NCI-H2107 treated with DMSO at 0.1 percent for 48 hours (cell line): ENCODE measurements around the gene NMT1.

Experiments used
- DNase-seq: peaks from one replicate; lab custom pipeline; 2025; ENCODE audit not compliant: unreplicated experiment; lab: John Stamatoyannopoulos, UW

NMT1 gene

DNA sequence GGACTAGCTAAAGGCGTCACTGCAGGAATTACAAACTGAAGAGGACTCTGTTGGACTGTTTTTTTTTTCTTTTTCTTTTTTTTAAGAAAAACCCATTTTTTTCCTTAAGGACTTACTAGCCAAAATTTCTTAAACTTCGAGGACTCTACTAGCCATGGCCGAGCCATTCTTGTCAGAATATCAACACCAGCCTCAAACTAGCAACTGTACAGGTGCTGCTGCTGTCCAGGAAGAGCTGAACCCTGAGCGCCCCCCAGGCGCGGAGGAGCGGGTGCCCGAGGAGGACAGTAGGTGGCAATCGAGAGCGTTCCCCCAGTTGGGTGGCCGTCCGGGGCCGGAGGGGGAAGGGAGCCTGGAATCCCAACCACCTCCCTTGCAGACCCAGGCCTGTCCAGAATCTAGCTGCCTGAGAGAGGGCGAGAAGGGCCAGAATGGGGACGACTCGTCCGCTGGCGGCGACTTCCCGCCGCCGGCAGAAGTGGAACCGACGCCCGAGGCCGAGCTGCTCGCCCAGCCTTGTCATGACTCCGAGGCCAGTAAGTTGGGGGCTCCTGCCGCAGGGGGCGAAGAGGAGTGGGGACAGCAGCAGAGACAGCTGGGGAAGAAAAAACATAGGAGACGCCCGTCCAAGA, 88.0 kb downstream of the NMT1 start:
- DNase-seq: peak; percentile 68

DNA sequence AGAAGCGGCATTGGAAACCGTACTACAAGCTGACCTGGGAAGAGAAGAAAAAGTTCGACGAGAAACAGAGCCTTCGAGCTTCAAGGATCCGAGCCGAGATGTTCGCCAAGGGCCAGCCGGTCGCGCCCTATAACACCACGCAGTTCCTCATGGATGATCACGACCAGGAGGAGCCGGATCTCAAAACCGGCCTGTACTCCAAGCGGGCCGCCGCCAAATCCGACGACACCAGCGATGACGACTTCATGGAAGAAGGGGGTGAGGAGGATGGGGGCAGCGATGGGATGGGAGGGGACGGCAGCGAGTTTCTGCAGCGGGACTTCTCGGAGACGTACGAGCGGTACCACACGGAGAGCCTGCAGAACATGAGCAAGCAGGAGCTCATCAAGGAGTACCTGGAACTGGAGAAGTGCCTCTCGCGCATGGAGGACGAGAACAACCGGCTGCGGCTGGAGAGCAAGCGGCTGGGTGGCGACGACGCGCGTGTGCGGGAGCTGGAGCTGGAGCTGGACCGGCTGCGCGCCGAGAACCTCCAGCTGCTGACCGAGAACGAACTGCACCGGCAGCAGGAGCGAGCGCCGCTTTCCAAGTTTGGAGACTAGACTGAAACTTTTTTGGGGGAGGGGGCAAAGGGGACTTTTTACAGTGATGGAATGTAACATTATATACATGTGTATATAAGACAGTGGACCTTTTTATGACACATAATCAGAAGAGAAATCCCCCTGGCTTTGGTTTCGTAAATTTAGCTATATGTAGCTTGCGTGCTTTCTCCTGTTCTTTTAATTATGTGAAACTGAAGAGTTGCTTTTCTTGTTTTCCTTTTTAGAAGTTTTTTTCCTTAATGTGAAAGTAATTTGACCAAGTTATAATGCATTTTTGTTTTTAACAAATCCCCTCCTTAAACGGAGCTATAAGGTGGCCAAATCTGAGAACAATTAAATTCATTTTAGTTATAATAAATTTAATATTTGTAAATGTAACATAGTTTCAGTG, 88.8 kb downstream of the NMT1 start:
- DNase-seq: no peak

DNA sequence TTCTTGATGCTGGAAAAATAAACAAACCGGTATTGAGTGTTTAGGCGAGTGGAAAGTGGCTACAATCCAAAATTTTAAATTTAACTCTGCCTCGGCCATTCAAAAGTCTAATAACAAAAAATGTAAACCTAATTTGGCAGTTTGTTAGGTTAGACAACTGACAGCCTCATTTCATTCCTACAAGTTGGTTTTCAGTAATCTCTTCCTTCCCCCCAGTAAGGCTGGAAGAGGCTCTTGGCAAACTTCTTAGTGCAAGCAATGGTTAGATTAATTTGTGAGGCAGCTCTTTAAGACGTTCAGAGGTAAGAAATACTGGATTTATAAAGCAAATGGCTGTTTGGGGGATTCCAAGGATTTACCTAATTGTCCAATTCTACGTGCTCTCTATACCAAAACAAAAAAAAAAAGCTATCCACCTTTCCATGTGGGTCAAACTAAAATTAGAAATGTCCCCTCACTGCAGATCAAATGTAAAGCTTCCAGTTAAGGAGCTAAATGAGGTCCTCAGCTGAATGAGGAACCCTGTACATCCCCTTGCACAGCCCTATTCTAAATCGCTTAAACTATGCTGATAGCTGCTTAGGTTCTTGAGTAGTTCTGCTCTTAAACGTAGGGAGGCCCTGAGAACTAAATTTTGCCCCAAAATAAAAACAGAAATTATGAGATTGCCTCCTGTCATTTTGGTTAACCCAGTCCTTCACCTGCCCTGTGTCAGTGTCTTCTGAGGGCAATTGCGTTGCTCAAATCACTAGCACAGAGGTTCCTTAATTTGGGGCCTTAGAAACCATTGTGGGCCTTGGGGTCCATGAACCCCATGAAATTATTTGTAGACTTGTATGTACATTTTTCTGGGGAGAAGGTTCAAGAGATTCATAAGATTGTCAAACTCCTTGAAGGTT, 90.0 kb downstream of the NMT1 start:
- no peak for DNase-seq

DNA sequence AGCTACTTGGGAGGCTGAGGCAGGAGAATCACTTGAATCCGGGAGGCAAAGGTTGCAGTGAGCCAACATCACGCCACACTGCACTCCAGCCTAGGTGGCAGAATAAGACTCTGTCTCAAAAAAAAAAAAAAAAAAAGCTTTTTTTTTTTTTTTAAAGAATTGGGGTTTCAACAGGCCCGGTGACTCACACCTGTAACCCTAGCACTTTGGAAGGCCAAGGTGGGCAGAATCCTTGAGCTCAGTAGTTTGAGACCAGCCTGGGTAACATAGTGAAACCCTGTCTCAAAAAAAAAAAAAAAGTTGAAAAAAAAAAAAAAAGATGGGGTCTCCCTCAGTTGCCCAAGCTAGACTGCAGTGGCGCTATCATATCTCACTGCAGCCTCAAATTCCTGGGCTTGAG, 93.9 kb downstream of the NMT1 start:
- no peak for DNase-seq

DNA sequence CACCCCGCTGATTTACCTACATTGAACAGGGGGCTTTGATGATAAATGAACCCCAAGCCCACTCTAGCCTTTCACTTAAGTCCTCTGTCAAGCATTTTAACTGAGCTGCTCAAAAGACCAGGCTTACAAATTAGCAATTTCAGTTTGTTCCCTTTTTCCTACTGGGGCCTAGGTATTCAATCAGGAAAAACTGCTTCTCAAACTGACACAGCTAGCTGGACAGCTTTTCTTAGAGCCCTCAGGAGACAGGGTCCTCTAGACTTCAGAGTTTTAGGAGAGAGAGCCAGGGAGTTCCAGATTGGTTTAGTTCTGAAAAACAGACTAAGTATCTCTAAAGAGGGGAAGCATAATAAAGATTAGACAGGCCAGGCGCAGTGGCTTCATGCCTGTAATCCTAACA, 94.4 kb downstream of the NMT1 start:
- no peak for DNase-seq

DNA sequence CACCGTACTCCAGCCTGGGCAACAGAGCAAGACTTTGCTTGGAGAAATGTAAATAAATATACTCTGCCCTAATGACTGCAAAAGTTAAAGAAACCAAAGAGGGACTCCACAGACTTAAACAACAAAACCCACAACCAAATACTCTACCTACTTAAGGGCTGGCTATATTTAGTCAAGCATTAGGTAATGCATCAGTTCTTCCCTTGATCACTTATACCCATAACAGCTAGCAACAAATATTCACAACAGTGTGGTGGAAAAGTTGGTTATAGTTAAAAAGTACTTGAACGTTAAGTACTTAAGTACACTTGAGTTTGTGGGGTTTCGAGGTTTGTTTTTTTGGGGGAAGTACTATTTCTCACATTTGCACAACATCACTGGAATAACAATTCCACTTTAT, 95.1 kb downstream of the NMT1 start:
- no peak for DNase-seq
